Hepatocyte (in vitro differentiated cells): ENCODE measurements around the gene CD27.

Experiments
- EZH2 ChIP-seq: fragments of 200-600 bp; sonication (generic); IDR thresholded peaks from 2 replicates; pipeline ENCODE4 v1.6.1; 2016; ENCODE audit warnings: antibody characterized with exemption, mild to moderate bottlenecking, borderline replicate concordance
- EZH2phosphoT487 ChIP-seq: fragments of 200-600 bp; sonication (generic); IDR thresholded peaks from one replicate; pipeline ENCODE4 v1.6.1; 2018; ENCODE audit warnings: antibody characterized with exemption, mild to moderate bottlenecking, low read depth, moderate library complexity; ENCODE audit not compliant: unreplicated experiment, severe bottlenecking
- TF ChIP-seq, protein P1 (sequence below): fragments of 200-600 bp; sonication (generic); IDR thresholded peaks from 2 replicates; pipeline ENCODE4 v1.5.1; 2016; ENCODE audit warnings: antibody characterized with exemption, mild to moderate bottlenecking; ENCODE audit not compliant: poor library complexity

DNA sequence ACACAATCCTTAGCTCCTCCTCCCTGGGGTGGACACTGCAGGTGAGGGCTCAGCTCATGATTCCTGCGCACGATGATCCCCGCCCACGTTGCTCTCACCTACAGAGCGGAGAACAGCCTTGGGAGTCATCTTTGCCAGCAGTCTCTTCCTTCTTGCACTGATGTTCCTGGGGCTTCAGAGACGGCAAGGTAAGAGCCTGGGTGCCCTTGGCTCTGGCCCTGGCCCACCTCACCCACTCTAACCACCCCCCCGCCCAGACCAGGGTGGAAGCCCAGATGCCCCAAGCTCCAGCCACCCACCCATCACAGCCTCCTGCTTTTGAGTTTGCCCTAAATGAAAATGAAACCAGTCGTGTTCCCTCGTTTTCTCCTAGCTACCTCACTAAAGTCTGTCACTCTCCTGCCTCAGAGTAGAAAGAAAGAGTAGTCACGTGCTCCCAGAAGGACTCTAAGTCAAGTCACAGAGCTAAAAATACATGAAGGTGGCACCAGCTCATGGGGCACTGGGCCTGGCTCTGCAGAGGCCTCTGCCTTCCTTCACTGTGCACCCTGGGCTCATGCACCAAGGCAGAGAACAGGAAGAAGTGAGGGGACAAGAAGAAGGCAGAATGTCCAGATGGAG, 16.1 kb downstream of the CD27 start:
- TF ChIP-seq EZH2 (no peak), EZH2phosphoT487 (no peak)
- TF ChIP-seq, protein P1, sequence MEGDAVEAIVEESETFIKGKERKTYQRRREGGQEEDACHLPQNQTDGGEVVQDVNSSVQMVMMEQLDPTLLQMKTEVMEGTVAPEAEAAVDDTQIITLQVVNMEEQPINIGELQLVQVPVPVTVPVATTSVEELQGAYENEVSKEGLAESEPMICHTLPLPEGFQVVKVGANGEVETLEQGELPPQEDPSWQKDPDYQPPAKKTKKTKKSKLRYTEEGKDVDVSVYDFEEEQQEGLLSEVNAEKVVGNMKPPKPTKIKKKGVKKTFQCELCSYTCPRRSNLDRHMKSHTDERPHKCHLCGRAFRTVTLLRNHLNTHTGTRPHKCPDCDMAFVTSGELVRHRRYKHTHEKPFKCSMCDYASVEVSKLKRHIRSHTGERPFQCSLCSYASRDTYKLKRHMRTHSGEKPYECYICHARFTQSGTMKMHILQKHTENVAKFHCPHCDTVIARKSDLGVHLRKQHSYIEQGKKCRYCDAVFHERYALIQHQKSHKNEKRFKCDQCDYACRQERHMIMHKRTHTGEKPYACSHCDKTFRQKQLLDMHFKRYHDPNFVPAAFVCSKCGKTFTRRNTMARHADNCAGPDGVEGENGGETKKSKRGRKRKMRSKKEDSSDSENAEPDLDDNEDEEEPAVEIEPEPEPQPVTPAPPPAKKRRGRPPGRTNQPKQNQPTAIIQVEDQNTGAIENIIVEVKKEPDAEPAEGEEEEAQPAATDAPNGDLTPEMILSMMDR: no peak
